IMR-90 (cell line): Measurements from ENCODE around the gene ZBTB3. TPM values are rescaled to one million over a fixed set of nuclear protein-coding genes. Genes with fewer than 3 reads are reported as not detected.

Source experiments
- ATAC-seq: fragments of 200-7000 bp; cut with Tn5 transposase; 2 replicates; pipeline ENCODE4 v1.9.1; 2020; ENCODE audit warnings: low read depth, mild to moderate bottlenecking, moderate library complexity
- BruUV-seq: library from RNA; stranded (reverse); fragments of 400-500 nt; replicated peaks from 2 replicates; lab custom pipeline; 2021; lab: Mats Ljungman, UMichigan
- CTCF ChIA-PET: fragments of 300-600 bp; formaldehyde crosslinking; extraction: SDS; loops from one replicate; lab custom pipeline; 2021; ENCODE audit warnings: antibody characterized with exemption; lab: Yijun Ruan, JAX
- POLR2A ChIA-PET: fragments of 300-600 bp; sonication (Branson Sonifier 250); formaldehyde crosslinking; loops from one replicate; lab custom pipeline; 2022; ENCODE audit warnings: antibody characterized with exemption; ENCODE audit not compliant: unreplicated experiment; lab: Charles Lee
- DNase-seq: peaks from one replicate; pipeline ENCODE4 v3.0.0; 2013
- H2AFZ ChIP-seq: replicated peaks from 2 replicates; pipeline ENCODE3; 2013; ENCODE audit warnings: low read length, mild to moderate bottlenecking; ENCODE audit not compliant: poor library complexity
- H2AK5ac ChIP-seq: 2 replicates; pipeline ENCODE4 v1.6.1; 2013; ENCODE audit warnings: low read depth, low read length, inconsistent platforms
- H2AK9ac ChIP-seq: replicated peaks from 2 replicates; pipeline ENCODE3; 2013; ENCODE audit warnings: mild to moderate bottlenecking, low read depth, low read length, moderate library complexity; ENCODE audit not compliant: poor library complexity
- H2BK120ac ChIP-seq: 2 replicates; pipeline ENCODE4 v1.6.1; 2013; ENCODE audit warnings: low read depth, low read length, inconsistent platforms
- H2BK15ac ChIP-seq: 3 replicates; pipeline ENCODE4 v1.6.1; 2013; ENCODE audit warnings: low read depth, low read length, inconsistent platforms
- H2BK20ac ChIP-seq: 2 replicates; pipeline ENCODE4 v1.6.1; 2013; ENCODE audit warnings: low read depth, mild to moderate bottlenecking, inconsistent platforms, low read length, moderate library complexity
- H2BK5ac ChIP-seq: 2 replicates; pipeline ENCODE4 v1.6.1; 2013; ENCODE audit warnings: mild to moderate bottlenecking, low read depth, low read length, inconsistent platforms; ENCODE audit not compliant: poor library complexity, severe bottlenecking
- H3K14ac ChIP-seq: replicated peaks from 2 replicates; pipeline ENCODE4 v1.6.1; 2013; ENCODE audit warnings: low read depth, low read length, inconsistent platforms
- H3K18ac ChIP-seq: 2 replicates; pipeline ENCODE4 v1.6.1; 2013; ENCODE audit warnings: low read depth, low read length, control low read depth
- H3K23ac ChIP-seq: 2 replicates; pipeline ENCODE4 v1.6.1; 2013; ENCODE audit warnings: low read depth, low read length, inconsistent platforms
- H3K27ac ChIP-seq: 2 replicates; pipeline ENCODE4 v1.5.1; 2013; ENCODE audit warnings: mild to moderate bottlenecking, control low read depth, low read length; ENCODE audit not compliant: insufficient read depth
- H3K27me3 ChIP-seq: 2 replicates; pipeline ENCODE4 v1.6.1; 2013; ENCODE audit warnings: low read length; ENCODE audit not compliant: control insufficient read depth, insufficient read depth
- H3K36me3 ChIP-seq: 2 replicates; pipeline ENCODE4 v1.6.1; 2013; ENCODE audit warnings: low read length, mixed read lengths; ENCODE audit not compliant: control insufficient read depth, insufficient read depth
- H3K4ac ChIP-seq: 2 replicates; pipeline ENCODE4 v1.6.1; 2013; ENCODE audit warnings: low read depth, low read length, inconsistent platforms
- H3K4me1 ChIP-seq: 2 replicates; pipeline ENCODE4 v1.6.1; 2013; ENCODE audit warnings: low read length, mixed read lengths; ENCODE audit not compliant: control insufficient read depth, insufficient read depth
- H3K4me2 ChIP-seq: 2 replicates; pipeline ENCODE4 v1.6.1; 2013; ENCODE audit warnings: low read depth, mild to moderate bottlenecking, control low read depth, low read length, moderate library complexity
- H3K4me3 ChIP-seq: 2 replicates; pipeline ENCODE4 v1.5.1; 2013; ENCODE audit warnings: low read depth, mild to moderate bottlenecking, control low read depth, low read length, moderate library complexity; ENCODE audit not compliant: insufficient read depth
- H3K56ac ChIP-seq: 2 replicates; pipeline ENCODE4 v1.6.1; 2013; ENCODE audit warnings: low read length, inconsistent platforms; ENCODE audit not compliant: insufficient read depth; ENCODE audit errors: extremely low read depth
- H3K79me1 ChIP-seq, 2 experiments: 2 replicates each; pipeline ENCODE4 v1.6.1; 2013; ENCODE audit warnings: low read length in 2 of 2, inconsistent platforms in 1 of 2, low read depth in 1 of 2
- H3K9ac ChIP-seq: 2 replicates; pipeline ENCODE4 v1.6.1; 2013; ENCODE audit warnings: low read depth, low read length, control low read depth
- H3K9me1 ChIP-seq: 2 replicates; pipeline ENCODE4 v1.6.1; 2013; ENCODE audit warnings: low read length, inconsistent platforms; ENCODE audit not compliant: insufficient read depth
- H3K9me3 ChIP-seq: 2 replicates; pipeline ENCODE4 v1.6.1; 2013; ENCODE audit warnings: low read length; ENCODE audit not compliant: control insufficient read depth, insufficient read depth
- H4K20me1 ChIP-seq: 2 replicates; pipeline ENCODE4 v1.6.1; 2013; ENCODE audit warnings: low read length, inconsistent platforms; ENCODE audit not compliant: insufficient read depth
- H4K5ac ChIP-seq: 2 replicates; pipeline ENCODE4 v1.6.1; 2013; ENCODE audit warnings: mild to moderate bottlenecking, low read depth, low read length, control low read depth
- H4K8ac ChIP-seq, 2 experiments: 2 replicates each; pipeline ENCODE4 v1.6.1; 2013; ENCODE audit warnings: low read depth in 2 of 2, low read length in 2 of 2, control low read depth in 1 of 2, inconsistent platforms in 1 of 2
- H4K91ac ChIP-seq: 2 replicates; pipeline ENCODE4 v1.6.1; 2013; ENCODE audit warnings: low read depth, low read length, inconsistent platforms; ENCODE audit not compliant: insufficient read depth
- MAZ ChIP-seq: IDR thresholded peaks from 2 replicates; pipeline ENCODE4 v1.6.1; 2012; ENCODE audit warnings: low read depth, mild to moderate bottlenecking, low read length, improper control_type of control experiment, moderate library complexity, borderline replicate concordance
- POLR2A ChIP-seq: IDR thresholded peaks from 2 replicates; pipeline ENCODE4 v1.6.1; 2012; ENCODE audit warnings: mild to moderate bottlenecking, low read depth, low read length
- SMC3 ChIP-seq: fragments of 150-350 bp; IDR thresholded peaks from 2 replicates; pipeline ENCODE4 v1.6.1; 2016; ENCODE audit warnings: low read depth, mild to moderate bottlenecking, antibody characterized with exemption, low read length, moderate library complexity
- WGBS, 2 experiments: methylation state at CpG; one replicate each; pipeline versions ENCODE4 v1.1.5 to v1.1.7; 2013; ENCODE audit warnings: missing lambda C conversion rate in 2 of 2; ENCODE audit not compliant: insufficient read length in 1 of 2; ENCODE audit errors: extremely low coverage in 2 of 2; 5-methylcytosine and 5-hydroxymethylcytosine counted together
- dilution Hi-C: fragments of 300-500 bp; cut with HindIII; formaldehyde crosslinking; loops from one replicate; pipeline ENCODE4 v1.14.3; 2018; ENCODE audit warnings: low sequenced_read_pairs; ENCODE audit not compliant: unreplicated experiment
- in situ Hi-C: fragments of 300-500 bp; cut with MboI; formaldehyde crosslinking; loops from 3 replicates; pipeline ENCODE4 v1.14.3; 2019; ENCODE audit warnings: low sequenced_read_pairs, inconsistent platforms, mixed read lengths
- intact Hi-C: fragments of 100-400 bp; cut with micrococcal nuclease; formaldehyde crosslinking; loops from 2 replicates; pipeline ENCODE4 v1.10.0; 2022
- polyA plus RNA-seq, 3 experiments: library from polyadenylated mRNA; depleted of rRNA; stranded (reverse); fragments of >200 nt; gene quantifications; 2 replicates each; pipeline ENCODE4 v1.2.3, GENCODE V29; 2012; ENCODE audit warnings: low replicate concordance in 1 of 3
- total RNA-seq: library from RNA; depleted of rRNA; stranded (reverse); fragments of >200 nt; gene quantifications from 2 replicates; pipeline ENCODE4 v1.2.3, GENCODE V29; 2012

The ZBTB3 gene
- total and polyA plus RNA-seq, 2 of the 4 experiments (the other 2 are of a cell fraction), result 3.4 to 8.1 TPM

- ChIA-PET POLR2A (interaction anchor here (1.4 to 1.8 kb wide), 2 partner anchors 18 to 113 kb away, joined by 5 to 7 read pairs; no protein-coding TSS in a partner anchor), CTCF (interaction anchor here (0.6 kb wide), 1 partner anchor 333 kb away, joined by 3 read pairs; no protein-coding TSS in a partner anchor)
- H3K79me1 ChIP-seq, result peaks cover 7 to 31% of the 10 kb centered on the region in 2 experiments; a peak in 3 of 4 replicates
- peak within 1 kb of the TSS; percentile 98 for H3K4ac ChIP-seq
- peak within 1 kb of the TSS; percentile 99 for H3K14ac ChIP-seq
- peak within 1 kb of the TSS; percentile 98 for H2AFZ ChIP-seq
- peak within 1 kb of the TSS; percentile 88 for H3K9ac ChIP-seq
- peak within 1 kb of the TSS; percentile 82 for H3K18ac ChIP-seq
- peak within 1 kb of the TSS; percentile 94 for H2AK5ac ChIP-seq
- H4K91ac ChIP-seq, result peak within 1 kb of the TSS; percentile 99
- peaks cover 4% of the 10 kb centered on the region for H3K36me3 ChIP-seq
- H3K23ac ChIP-seq, result peak within 1 kb of the TSS; percentile 98
- peak within 1 kb of the TSS; percentile 98 to 100 for H4K8ac ChIP-seq
- H2AK9ac ChIP-seq, result peak within 1 kb of the TSS; percentile 99
- peak within 1 kb of the TSS; percentile 68; the same call in 1 of the 2 replicates for H2BK20ac ChIP-seq
- intact Hi-C loops (loop anchor here (5.0 kb wide), 2 partner anchors 34 to 134 kb away; partner anchors contain the start of gene POLR2G), in situ Hi-C loops (no loop called here), dilution Hi-C loops (no loop called here)
- peaks cover 4% of the 10 kb centered on the region for H3K4me1 ChIP-seq
- H3K27me3 ChIP-seq, result no peaks in the 10 kb centered on the region
- H4K20me1 ChIP-seq, result peaks cover 40% of the 10 kb centered on the region
- TF ChIP-seq POLR2A (peak; percentile 58; the same call in 1 of the 2 replicates), MAZ (peak; percentile 18; the same call in 1 of the 2 replicates), SMC3 (no peak)
- WGBS, 2 experiments, result 0% methylated on average over 4 of the region's 29 CpGs; no CpG with 5 or more reads in 1 of the 2 experiments
- H2BK15ac ChIP-seq, result peak within 1 kb of the TSS; percentile 93; the same call in 1 of the 3 replicates
- H3K9me3 ChIP-seq, result no peaks in the 10 kb centered on the region
- peak within 1 kb of the TSS; percentile 93 for H4K5ac ChIP-seq
- peak within 1 kb of the TSS; percentile 99 for H3K56ac ChIP-seq
- no peaks in the 10 kb centered on the region for H3K9me1 ChIP-seq
- peak; percentile 44 for ATAC-seq
- DNase-seq, result peak; percentile 84
- H3K4me2 ChIP-seq, result peak within 1 kb of the TSS; percentile 91
- H3K27ac ChIP-seq, result peak within 1 kb of the TSS; percentile 94
- BruUV-seq, result TSS peak; percentile 81
- peak within 1 kb of the TSS; percentile 95 for H2BK120ac ChIP-seq
- H3K4me3 ChIP-seq, result peak within 1 kb of the TSS; percentile 85
- H2BK5ac ChIP-seq, result peak within 1 kb of the TSS; percentile 95
These were observed 25.6 kb downstream of the ZBTB3 start, which contains the start of gene TTC9C for GRCh38 chr11:62728171-62728988. Gene TTC9C, plus strand, starts transcription at chr11:62728486. Its CDS starts 363 bp downstream, at chr11:62728849.
